Body of pancreas (tissue), 4 donors: ENCODE results near the gene RAB40C.

Experiments used
- CTCF ChIP-seq, 7 experiments: fragments of 450-650 bp in 4 of 7; fragments of 200-600 bp in 3 of 7; sonication (generic) in 3 of 7; IDR thresholded peaks; one replicate each; pipeline ENCODE4 v1.5.1; 2016 to 2019; ENCODE audit warnings: antibody characterized with exemption in 7 of 7
- POLR2A ChIP-seq, 3 donors: fragments of 450-650 bp; IDR thresholded peaks; one replicate each; pipeline ENCODE4 v1.6.1; 2016; ENCODE audit warnings: antibody characterized with exemption in 3 of 3, mild to moderate bottlenecking in 2 of 3

GRCh38 chr16:625117-625976 is 35.5 kb downstream of the RAB40C start:
- TF ChIP-seq CTCF (IDR thresholded peaks at IDR 0.05) = no peak
- no peak for TF ChIP-seq POLR2A (IDR thresholded peaks at IDR 0.05)
